ENCODE data around the gene ATP5MG. TPM values are rescaled to one million over a fixed set of nuclear protein-coding genes. Genes with fewer than 3 reads are reported as not detected.
A peak's percentile ranks its signal among the peaks of the same experiment; 100 is the strongest.

Gene ATP5MG
- total and polyA plus RNA-seq, 10 of the 15 experiments (the other 5 are each of a cell fraction or from before 2014, with no cell fraction given): 211 to 2,276 (median 633) TPM

DNA sequence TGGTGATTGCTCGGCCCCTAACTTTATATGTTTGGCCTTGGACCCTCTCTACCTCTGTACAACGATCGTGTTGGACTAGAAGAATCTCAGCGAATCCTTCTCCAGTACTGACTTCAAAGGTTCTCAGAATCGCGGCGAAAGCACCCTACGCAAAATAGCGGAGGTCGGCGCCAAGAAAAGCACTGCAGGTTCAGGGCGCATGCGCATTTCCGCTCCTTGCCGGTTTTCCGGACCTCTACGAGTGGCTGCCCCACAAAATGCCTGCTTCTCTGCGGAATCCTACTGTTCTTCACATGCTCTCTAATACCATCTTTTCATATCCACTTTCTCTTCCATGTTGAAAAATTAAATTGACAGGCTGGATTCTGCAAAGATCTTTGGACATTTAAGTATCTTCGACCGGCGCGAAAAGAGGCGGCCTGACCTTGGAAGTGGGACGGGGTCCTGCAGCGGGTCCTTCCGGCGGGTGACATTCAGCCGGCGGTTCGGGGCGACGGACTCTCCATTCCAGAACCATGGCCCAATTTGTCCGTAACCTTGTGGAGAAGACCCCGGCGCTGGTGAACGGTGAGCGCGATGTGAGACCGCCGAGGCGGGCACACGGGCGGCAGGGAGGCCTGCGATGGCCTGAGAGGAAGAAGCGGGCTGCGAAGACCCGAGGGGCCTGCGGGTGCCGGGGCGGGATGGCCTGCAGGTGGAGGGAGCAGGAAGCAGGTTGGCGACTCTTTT, at the start of gene ATP5MG (continued):
- TF ChIP-seq, protein P1, sequence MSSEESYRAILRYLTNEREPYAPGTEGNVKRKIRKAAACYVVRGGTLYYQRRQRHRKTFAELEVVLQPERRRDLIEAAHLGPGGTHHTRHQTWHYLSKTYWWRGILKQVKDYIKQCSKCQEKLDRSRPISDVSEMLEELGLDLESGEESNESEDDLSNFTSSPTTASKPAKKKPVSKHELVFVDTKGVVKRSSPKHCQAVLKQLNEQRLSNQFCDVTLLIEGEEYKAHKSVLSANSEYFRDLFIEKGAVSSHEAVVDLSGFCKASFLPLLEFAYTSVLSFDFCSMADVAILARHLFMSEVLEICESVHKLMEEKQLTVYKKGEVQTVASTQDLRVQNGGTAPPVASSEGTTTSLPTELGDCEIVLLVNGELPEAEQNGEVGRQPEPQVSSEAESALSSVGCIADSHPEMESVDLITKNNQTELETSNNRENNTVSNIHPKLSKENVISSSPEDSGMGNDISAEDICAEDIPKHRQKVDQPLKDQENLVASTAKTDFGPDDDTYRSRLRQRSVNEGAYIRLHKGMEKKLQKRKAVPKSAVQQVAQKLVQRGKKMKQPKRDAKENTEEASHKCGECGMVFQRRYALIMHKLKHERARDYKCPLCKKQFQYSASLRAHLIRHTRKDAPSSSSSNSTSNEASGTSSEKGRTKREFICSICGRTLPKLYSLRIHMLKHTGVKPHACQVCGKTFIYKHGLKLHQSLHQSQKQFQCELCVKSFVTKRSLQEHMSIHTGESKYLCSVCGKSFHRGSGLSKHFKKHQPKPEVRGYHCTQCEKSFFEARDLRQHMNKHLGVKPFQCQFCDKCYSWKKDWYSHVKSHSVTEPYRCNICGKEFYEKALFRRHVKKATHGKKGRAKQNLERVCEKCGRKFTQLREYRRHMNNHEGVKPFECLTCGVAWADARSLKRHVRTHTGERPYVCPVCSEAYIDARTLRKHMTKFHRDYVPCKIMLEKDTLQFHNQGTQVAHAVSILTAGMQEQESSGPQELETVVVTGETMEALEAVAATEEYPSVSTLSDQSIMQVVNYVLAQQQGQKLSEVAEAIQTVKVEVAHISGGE (CRISPR knock-in tag; IDR thresholded peaks at IDR 0.05): no peak
- TF ChIP-seq BACH1 (IDR thresholded peaks at IDR 0.05; ENCODE audit: borderline replicate concordance): no peak
- peak; percentile 18; the same call in 1 of the 2 replicates for TF ChIP-seq SREBF1 (IDR thresholded peaks at IDR 0.05; ENCODE audit: low read length)
- no peak for TF ChIP-seq PAX8 (IDR thresholded peaks at IDR 0.05)
- TF ChIP-seq HDAC2 (IDR thresholded peaks at IDR 0.05): no peak
- TF ChIP-seq TBL1XR1 (IDR thresholded peaks at IDR 0.05; ENCODE audit: low read depth, low read length): 0 out of 2 replicates have a peak, but pooled peaks have one; percentile 31
- no peak for TF ChIP-seq HDGF (IDR thresholded peaks at IDR 0.05)
- TF ChIP-seq JUND (IDR thresholded peaks at IDR 0.05; ENCODE audit: low read depth, low read length): peak; percentile 28; the same call in 1 of the 2 replicates
- TF ChIP-seq IRF4 (IDR thresholded peaks at IDR 0.05; ENCODE audit: low read depth, low read length): no peak
- TF ChIP-seq IKZF1 (conservative IDR thresholded peaks at IDR 0.05): peak; percentile 65
- TF ChIP-seq BHLHE40 (IDR thresholded peaks at IDR 0.05; ENCODE audit: borderline replicate concordance in 1 of 2, low read depth in 2 of 2, low read length in 1 of 2): peak; percentile 6 to 24; a peak in 2 of 4 replicates
- no peak for TF ChIP-seq EP300 (IDR thresholded peaks at IDR 0.05; ENCODE audit: borderline replicate concordance in 1 of 2, control insufficient read depth in 1 of 2, low read depth in 2 of 2, low read length in 2 of 2)
- TF ChIP-seq STAT1 (conservative IDR thresholded peaks at IDR 0.05): 0 out of 2 replicates have a peak, but pooled peaks have one; percentile 22
- TF ChIP-seq FOXK2 (IDR thresholded peaks at IDR 0.05): peak; percentile 85
- TF ChIP-seq, protein P2, sequence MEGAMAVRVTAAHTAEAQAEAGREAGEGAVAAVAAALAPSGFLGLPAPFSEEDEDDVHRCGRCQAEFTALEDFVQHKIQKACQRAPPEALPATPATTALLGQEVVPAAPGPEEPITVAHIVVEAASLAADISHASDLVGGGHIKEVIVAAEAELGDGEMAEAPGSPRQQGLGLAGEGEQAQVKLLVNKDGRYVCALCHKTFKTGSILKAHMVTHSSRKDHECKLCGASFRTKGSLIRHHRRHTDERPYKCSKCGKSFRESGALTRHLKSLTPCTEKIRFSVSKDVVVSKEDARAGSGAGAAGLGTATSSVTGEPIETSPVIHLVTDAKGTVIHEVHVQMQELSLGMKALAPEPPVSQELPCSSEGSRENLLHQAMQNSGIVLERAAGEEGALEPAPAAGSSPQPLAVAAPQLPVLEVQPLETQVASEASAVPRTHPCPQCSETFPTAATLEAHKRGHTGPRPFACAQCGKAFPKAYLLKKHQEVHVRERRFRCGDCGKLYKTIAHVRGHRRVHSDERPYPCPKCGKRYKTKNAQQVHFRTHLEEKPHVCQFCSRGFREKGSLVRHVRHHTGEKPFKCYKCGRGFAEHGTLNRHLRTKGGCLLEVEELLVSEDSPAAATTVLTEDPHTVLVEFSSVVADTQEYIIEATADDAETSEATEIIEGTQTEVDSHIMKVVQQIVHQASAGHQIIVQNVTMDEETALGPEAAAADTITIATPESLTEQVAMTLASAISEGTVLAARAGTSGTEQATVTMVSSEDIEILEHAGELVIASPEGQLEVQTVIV (IDR thresholded peaks at IDR 0.05; ENCODE audit: borderline replicate concordance, partially characterized antibody): no peak
- TF ChIP-seq STAT3 (IDR thresholded peaks at IDR 0.05; ENCODE audit: low read depth, low read length): no peak
- no peak for TF ChIP-seq ZZZ3 (IDR thresholded peaks at IDR 0.05; ENCODE audit: control insufficient read depth, insufficient read length, low read depth)
- peak; percentile 88 for TF ChIP-seq POLR2AphosphoS5 (IDR thresholded peaks at IDR 0.05; ENCODE audit: low read length)
- peak; percentile 61 for TF ChIP-seq MEF2B (IDR thresholded peaks at IDR 0.05; ENCODE audit: partially characterized antibody, poor library complexity, severe bottlenecking)
- TF ChIP-seq, protein P3, sequence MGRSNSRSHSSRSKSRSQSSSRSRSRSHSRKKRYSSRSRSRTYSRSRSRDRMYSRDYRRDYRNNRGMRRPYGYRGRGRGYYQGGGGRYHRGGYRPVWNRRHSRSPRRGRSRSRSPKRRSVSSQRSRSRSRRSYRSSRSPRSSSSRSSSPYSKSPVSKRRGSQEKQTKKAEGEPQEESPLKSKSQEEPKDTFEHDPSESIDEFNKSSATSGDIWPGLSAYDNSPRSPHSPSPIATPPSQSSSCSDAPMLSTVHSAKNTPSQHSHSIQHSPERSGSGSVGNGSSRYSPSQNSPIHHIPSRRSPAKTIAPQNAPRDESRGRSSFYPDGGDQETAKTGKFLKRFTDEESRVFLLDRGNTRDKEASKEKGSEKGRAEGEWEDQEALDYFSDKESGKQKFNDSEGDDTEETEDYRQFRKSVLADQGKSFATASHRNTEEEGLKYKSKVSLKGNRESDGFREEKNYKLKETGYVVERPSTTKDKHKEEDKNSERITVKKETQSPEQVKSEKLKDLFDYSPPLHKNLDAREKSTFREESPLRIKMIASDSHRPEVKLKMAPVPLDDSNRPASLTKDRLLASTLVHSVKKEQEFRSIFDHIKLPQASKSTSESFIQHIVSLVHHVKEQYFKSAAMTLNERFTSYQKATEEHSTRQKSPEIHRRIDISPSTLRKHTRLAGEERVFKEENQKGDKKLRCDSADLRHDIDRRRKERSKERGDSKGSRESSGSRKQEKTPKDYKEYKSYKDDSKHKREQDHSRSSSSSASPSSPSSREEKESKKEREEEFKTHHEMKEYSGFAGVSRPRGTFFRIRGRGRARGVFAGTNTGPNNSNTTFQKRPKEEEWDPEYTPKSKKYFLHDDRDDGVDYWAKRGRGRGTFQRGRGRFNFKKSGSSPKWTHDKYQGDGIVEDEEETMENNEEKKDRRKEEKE (IDR thresholded peaks at IDR 0.05): 0 out of 2 replicates have a peak, but pooled peaks have one; percentile 61
- TF ChIP-seq SRF (IDR thresholded peaks at IDR 0.05; ENCODE audit: low read depth in 2 of 2, low read length in 2 of 2): no peak
- TF ChIP-seq RAD21 (IDR thresholded peaks at IDR 0.05; ENCODE audit: insufficient read depth, low read depth, low read length): no peak

Data from GM12878 (cell line).